PC-9 (cell line): Measurements from ENCODE around the gene BOLA1. TPM values are rescaled to one million over a fixed set of nuclear protein-coding genes. Genes with fewer than 3 reads are reported as not detected.
A peak's percentile ranks its signal among the peaks of the same experiment; 100 is the strongest.

Experiments used
- BruUV-seq: library from RNA; stranded (reverse); fragments of 400-500 nt; replicated peaks from 2 replicates; lab custom pipeline; 2021; lab: Mats Ljungman, UMichigan
- CTCF ChIA-PET: fragments of 300-600 bp; sonication (Branson Sonifier 250); formaldehyde crosslinking; loops from one replicate; lab custom pipeline; 2022; ENCODE audit warnings: antibody characterized with exemption; lab: Charles Lee
- POLR2A ChIA-PET: fragments of 300-600 bp; sonication (Branson Sonifier 250); formaldehyde crosslinking; loops from one replicate; lab custom pipeline; 2022; ENCODE audit warnings: antibody characterized with exemption; ENCODE audit not compliant: unreplicated experiment; lab: Charles Lee
- DNase-seq, 2 experiments: peaks; one replicate each; pipeline versions ENCODE4 v3.0.0 to v3.0.0-alpha.2; 2015 to 2022; ENCODE audit warnings: mixed read lengths in 1 of 2
- H2AFZ ChIP-seq: fragments of 200-600 bp; sonication (generic); 2 replicates; pipeline ENCODE4 v1.8.1; 2017; ENCODE audit warnings: antibody characterized with exemption
- H3F3A ChIP-seq: fragments of 200-600 bp; sonication (generic); 2 replicates; pipeline ENCODE4 v1.8.1; 2017; ENCODE audit warnings: antibody characterized with exemption, mild to moderate bottlenecking, low read depth; ENCODE audit not compliant: insufficient read depth
- H3K27ac ChIP-seq: fragments of 200-600 bp; sonication (generic); 2 replicates; pipeline ENCODE4 v1.6.1; 2016; ENCODE audit warnings: mixed run types
- H3K27me3 ChIP-seq: fragments of 200-600 bp; sonication (generic); 2 replicates; pipeline ENCODE4 v1.6.1; 2016; ENCODE audit warnings: low read depth, mixed run types; ENCODE audit not compliant: insufficient read depth
- H3K36me3 ChIP-seq: fragments of 200-600 bp; sonication (generic); 2 replicates; pipeline ENCODE4 v1.6.1; 2016; ENCODE audit warnings: low read depth, mixed run types
- H3K4me1 ChIP-seq: fragments of 200-600 bp; sonication (generic); replicated peaks from 2 replicates; pipeline ENCODE4 v1.6.1; 2016; ENCODE audit warnings: mixed run types; ENCODE audit not compliant: insufficient read depth
- H3K4me2 ChIP-seq: fragments of 200-600 bp; sonication (generic); 2 replicates; pipeline ENCODE4 v1.6.1; 2017; ENCODE audit warnings: mixed run types
- H3K4me3 ChIP-seq: fragments of 200-600 bp; sonication (generic); 2 replicates; pipeline ENCODE4 v1.6.1; 2016; ENCODE audit warnings: mixed run types
- H3K79me2 ChIP-seq: fragments of 200-600 bp; sonication (generic); 2 replicates; pipeline ENCODE4 v1.6.1; 2017; ENCODE audit warnings: low read depth, mixed run types
- H3K9me2 ChIP-seq: fragments of 200-600 bp; sonication (generic); 2 replicates; pipeline ENCODE4 v1.8.1; 2017; ENCODE audit warnings: mild to moderate bottlenecking; ENCODE audit not compliant: insufficient read depth
- H3K9me3 ChIP-seq: fragments of 200-600 bp; sonication (generic); 2 replicates; pipeline ENCODE4 v1.8.1; 2016; ENCODE audit warnings: low read depth; ENCODE audit not compliant: insufficient read depth
- H4K20me1 ChIP-seq: fragments of 200-600 bp; sonication (generic); 2 replicates; pipeline ENCODE4 v1.8.1; 2017; ENCODE audit not compliant: insufficient read depth
- EZH2 ChIP-seq: fragments of 200-600 bp; sonication (generic); IDR thresholded peaks from 2 replicates; pipeline ENCODE4 v1.8.0; 2017; ENCODE audit warnings: antibody characterized with exemption, low read depth
- intact Hi-C: fragments of 100-400 bp; cut with micrococcal nuclease; formaldehyde crosslinking; loops from one replicate; pipeline ENCODE4 v1.10.0; 2022; ENCODE audit not compliant: unreplicated experiment
- total RNA-seq: library from RNA; stranded (reverse); gene quantifications from 2 replicates; pipeline ENCODE4 v1.2.3, GENCODE V29; 2021
- TF ChIP-seq, protein P1 (sequence below): fragments of 200-600 bp; sonication (generic); conservative IDR thresholded peaks from 2 replicates; pipeline ENCODE4 v1.6.1; 2017; ENCODE audit warnings: mixed run types, antibody characterized with exemption, mild to moderate bottlenecking, moderate library complexity

BOLA1 gene
- total RNA-seq, 1 experiment from 2014 or later, result 16.2 TPM

- H3K4me1 ChIP-seq, result peaks cover 28% of the 10 kb centered on the region
- intact Hi-C loops, result no loop called here
- H3K4me2 ChIP-seq, result no peak overlapping the region
- no peaks in the 10 kb centered on the region for H3K79me2 ChIP-seq
- TF ChIP-seq, protein P1, sequence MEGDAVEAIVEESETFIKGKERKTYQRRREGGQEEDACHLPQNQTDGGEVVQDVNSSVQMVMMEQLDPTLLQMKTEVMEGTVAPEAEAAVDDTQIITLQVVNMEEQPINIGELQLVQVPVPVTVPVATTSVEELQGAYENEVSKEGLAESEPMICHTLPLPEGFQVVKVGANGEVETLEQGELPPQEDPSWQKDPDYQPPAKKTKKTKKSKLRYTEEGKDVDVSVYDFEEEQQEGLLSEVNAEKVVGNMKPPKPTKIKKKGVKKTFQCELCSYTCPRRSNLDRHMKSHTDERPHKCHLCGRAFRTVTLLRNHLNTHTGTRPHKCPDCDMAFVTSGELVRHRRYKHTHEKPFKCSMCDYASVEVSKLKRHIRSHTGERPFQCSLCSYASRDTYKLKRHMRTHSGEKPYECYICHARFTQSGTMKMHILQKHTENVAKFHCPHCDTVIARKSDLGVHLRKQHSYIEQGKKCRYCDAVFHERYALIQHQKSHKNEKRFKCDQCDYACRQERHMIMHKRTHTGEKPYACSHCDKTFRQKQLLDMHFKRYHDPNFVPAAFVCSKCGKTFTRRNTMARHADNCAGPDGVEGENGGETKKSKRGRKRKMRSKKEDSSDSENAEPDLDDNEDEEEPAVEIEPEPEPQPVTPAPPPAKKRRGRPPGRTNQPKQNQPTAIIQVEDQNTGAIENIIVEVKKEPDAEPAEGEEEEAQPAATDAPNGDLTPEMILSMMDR, result no peak
- TF ChIP-seq EZH2, result no peak
- CTCF ChIA-PET, result no interaction called here
- DNase-seq, result no peak
- H3K9me3 ChIP-seq, result no peaks in the 10 kb centered on the region
- H3K4me3 ChIP-seq, result no peak overlapping the region
- H3K36me3 ChIP-seq, result peaks cover 6% of the 10 kb centered on the region; the same call in 1 of the 2 replicates
- no peaks in the 10 kb centered on the region for H3K27me3 ChIP-seq
- no peaks in the 10 kb centered on the region for H4K20me1 ChIP-seq
- peaks cover 29% of the 10 kb centered on the region for H3F3A ChIP-seq
- no TSS peak for BruUV-seq
- no peaks in the 10 kb centered on the region for H3K9me2 ChIP-seq
- POLR2A ChIA-PET, result no interaction called here
- H3K27ac ChIP-seq, result no peak overlapping the region
- no peak overlapping the region for H2AFZ ChIP-seq
Observed at GRCh38 chr1:149934356-149934755, 35.0 kb downstream of the BOLA1 start.

GRCh38 chr1:149936170-149936991, 37.0 kb downstream of the BOLA1 start, which contains the start of gene MTMR11:
Gene MTMR11, minus strand, starts transcription at chr1:149936879. Its CDS starts 232 bp downstream, at chr1:149936647.
- Histone ChIP-seq H3K4me3 (peak within 1 kb of the TSS; percentile 81), H3K9me2 (no peaks in the 10 kb centered on the region), H4K20me1 (no peaks in the 10 kb centered on the region), H3K79me2 (no peaks in the 10 kb centered on the region), H3K4me2 (peak within 1 kb of the TSS; percentile 89), H3K27me3 (no peaks in the 10 kb centered on the region), H3K27ac (peak within 1 kb of the TSS; percentile 95), H3K36me3 (peaks cover 6% of the 10 kb centered on the region; the same call in 1 of the 2 replicates), H3K4me1 (peaks cover 44% of the 10 kb centered on the region), H3F3A (peaks cover 49% of the 10 kb centered on the region), H3K9me3 (no peaks in the 10 kb centered on the region), H2AFZ (peak within 1 kb of the TSS; percentile 89)
- TF ChIP-seq, protein P1, result no peak
- TF ChIP-seq EZH2, result no peak
- intact Hi-C loops, result no loop called here
- no TSS peak for BruUV-seq
- POLR2A ChIA-PET, result interaction anchor here (0.5 kb wide), 1 partner anchor 14 kb away, joined by 3 read pairs; no protein-coding TSS in a partner anchor
- CTCF ChIA-PET, result no interaction called here
- peak in 1 of 2 experiments; percentile 30 for DNase-seq

DNA sequence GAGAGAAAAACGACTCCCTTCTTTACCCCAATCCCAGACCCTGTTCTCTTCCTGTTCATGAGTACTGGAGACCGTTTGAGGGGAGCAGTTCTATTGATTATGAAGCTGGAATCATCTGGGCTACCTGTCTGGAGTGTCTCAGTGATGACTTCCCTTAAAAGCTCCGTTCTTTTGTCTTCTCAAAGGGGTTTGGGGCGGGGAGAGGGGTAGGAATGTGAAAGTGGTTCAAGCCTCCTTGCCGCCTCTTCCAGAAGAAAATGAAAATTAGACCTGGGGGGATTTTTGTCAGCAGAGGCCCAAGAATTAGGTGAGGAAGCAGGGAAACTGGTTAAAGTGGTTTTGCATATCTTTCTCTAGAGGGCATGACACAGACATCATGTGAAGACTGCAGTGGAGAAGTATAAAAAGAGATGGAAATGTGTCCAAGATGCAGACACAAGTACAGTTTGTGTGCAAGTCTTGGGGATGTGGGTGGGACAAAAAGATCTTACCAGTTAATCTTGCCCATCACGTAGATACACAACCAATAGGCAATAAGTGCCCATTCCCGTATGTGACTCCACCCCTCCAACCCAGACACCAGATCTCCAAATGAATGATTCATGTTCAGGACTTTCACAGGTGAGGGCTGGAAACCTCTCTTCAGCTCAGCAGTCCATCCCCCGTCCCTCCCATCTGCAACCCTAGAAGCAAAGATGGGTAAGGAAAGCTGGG, 37.8 kb downstream of the BOLA1 start:
- DNase-seq, result peak; percentile 80 to 92
- Histone ChIP-seq H3K9me2 (no peaks in the 10 kb centered on the region), H3K27me3 (no peaks in the 10 kb centered on the region), H3K27ac (peak overlapping the region; percentile 95), H3F3A (peaks cover 52% of the 10 kb centered on the region), H3K4me1 (peaks cover 40% of the 10 kb centered on the region), H3K4me2 (peak overlapping the region; percentile 89), H3K79me2 (no peaks in the 10 kb centered on the region), H3K36me3 (peaks cover under 1% of the 10 kb centered on the region; the same call in 1 of the 2 replicates), H3K9me3 (no peaks in the 10 kb centered on the region), H4K20me1 (no peaks in the 10 kb centered on the region), H2AFZ (peak overlapping the region; percentile 89), H3K4me3 (peak overlapping the region; percentile 81)
- CTCF ChIA-PET, result no interaction called here
- intact Hi-C loops, result loop anchor here (1.0 kb wide), 1 partner anchor 10 kb away; the partner anchor contains the start of gene SF3B4
- TSS peak; percentile 15 for BruUV-seq
- no peak for TF ChIP-seq EZH2
- TF ChIP-seq, protein P1, result 0 out of 2 replicates have a peak, but pooled peaks have one; percentile 16
- POLR2A ChIA-PET, result interaction anchor here (0.6 to 1.1 kb wide), 4 partner anchors 11 to 294 kb away, joined by 3 to 33 read pairs (median 4); a partner anchor contains a TSS
